Measurements from ENCODE around the gene TCF25.

Gene TCF25

DNA sequence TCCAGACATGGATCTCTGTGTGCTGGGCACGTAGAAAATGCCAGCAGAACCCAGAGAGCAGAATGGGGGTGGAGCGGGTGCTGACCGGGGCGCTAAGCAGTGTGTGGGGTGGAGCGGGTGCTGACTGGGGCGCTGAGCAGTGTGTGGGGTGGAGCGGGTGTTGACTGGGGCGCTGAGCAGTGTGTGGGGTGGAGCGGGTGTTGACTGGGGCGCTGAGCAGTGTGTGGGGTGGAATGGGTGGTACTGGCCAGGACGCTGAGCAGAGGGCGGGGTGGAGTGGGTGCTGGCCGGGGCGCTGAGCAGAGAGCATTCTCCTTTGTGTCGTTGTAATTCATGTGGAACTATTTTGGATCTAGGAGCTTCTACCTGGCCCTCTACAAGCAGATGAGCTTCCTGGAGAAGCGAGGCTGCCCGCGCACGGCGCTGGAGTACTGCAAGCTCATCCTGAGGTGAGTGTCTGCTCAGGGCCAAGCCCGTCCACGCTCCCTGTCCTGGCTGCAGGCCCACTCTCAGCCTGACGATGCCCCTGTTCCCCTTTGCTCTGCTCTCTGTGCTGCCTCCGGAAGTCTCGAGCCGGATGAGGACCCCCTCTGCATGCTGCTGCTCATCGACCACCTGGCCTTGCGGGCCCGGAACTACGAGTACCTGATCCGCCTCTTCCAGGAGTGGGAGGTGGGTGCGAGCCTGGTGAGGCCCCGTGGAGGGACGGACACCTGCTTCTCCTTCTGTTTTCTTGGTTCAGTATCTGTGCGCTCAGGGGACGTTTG, 25.0 kb downstream of the TCF25 start:
- DNase-seq (ENCODE audit: low read depth in 2 of 2) = no peak
- H3K4me3 ChIP-seq (replicated peaks in 1 of 2; ENCODE audit: low read depth in 2 of 2, low read length in 2 of 2) = no peak overlapping the region
- TF ChIP-seq, protein P1, sequence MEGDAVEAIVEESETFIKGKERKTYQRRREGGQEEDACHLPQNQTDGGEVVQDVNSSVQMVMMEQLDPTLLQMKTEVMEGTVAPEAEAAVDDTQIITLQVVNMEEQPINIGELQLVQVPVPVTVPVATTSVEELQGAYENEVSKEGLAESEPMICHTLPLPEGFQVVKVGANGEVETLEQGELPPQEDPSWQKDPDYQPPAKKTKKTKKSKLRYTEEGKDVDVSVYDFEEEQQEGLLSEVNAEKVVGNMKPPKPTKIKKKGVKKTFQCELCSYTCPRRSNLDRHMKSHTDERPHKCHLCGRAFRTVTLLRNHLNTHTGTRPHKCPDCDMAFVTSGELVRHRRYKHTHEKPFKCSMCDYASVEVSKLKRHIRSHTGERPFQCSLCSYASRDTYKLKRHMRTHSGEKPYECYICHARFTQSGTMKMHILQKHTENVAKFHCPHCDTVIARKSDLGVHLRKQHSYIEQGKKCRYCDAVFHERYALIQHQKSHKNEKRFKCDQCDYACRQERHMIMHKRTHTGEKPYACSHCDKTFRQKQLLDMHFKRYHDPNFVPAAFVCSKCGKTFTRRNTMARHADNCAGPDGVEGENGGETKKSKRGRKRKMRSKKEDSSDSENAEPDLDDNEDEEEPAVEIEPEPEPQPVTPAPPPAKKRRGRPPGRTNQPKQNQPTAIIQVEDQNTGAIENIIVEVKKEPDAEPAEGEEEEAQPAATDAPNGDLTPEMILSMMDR (IDR thresholded peaks at IDR 0.05; ENCODE audit: low read depth, low read length) = no peak

GRCh38 chr16:89899879-89900481, 26.6 kb downstream of the TCF25 start:
- TF ChIP-seq, protein P1 (IDR thresholded peaks at IDR 0.05; ENCODE audit: low read depth, low read length) = no peak
- H3K4me3 ChIP-seq (replicated peaks in 1 of 2; ENCODE audit: low read depth in 2 of 2, low read length in 2 of 2) = no peak overlapping the region
- DNase-seq (ENCODE audit: low read depth in 2 of 2) = no peak

GRCh38 chr16:89900885-89901284, 27.5 kb downstream of the TCF25 start:
- no peak for DNase-seq (ENCODE audit: low read depth in 2 of 2)
- H3K4me3 ChIP-seq (replicated peaks in 1 of 2; ENCODE audit: low read depth in 2 of 2, low read length in 2 of 2) = no peak overlapping the region
- TF ChIP-seq, protein P1 (IDR thresholded peaks at IDR 0.05; ENCODE audit: low read depth, low read length) = no peak

DNA sequence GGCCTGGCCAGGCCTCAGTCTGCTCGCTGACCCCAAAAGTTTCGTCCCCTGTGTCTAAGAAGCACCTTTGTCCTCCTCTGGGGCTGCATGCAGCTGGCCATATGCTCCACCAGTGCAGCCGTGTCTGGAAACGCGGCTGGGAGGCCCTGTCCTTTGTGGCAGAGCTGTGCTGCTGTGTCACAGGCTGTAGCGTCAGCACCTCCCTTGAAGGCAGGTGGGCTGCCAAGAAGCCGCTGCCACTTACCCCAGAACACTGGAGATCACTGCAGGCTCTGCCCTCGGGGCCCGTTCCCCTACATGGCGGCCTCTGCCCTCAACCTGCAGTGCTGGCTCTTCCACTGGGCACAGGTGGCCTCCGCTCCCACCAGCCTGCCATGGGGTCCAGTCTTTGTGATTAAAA, 29.6 kb downstream of the TCF25 start:
- DNase-seq (ENCODE audit: low read depth in 2 of 2) = no peak
- no peak overlapping the region for H3K4me3 ChIP-seq (replicated peaks in 1 of 2; ENCODE audit: low read depth in 2 of 2, low read length in 2 of 2)
- TF ChIP-seq, protein P1 (IDR thresholded peaks at IDR 0.05; ENCODE audit: low read depth, low read length) = no peak

GRCh38 chr16:89903908-89904515, 30.6 kb downstream of the TCF25 start:
- DNase-seq (ENCODE audit: low read depth in 2 of 2) = no peak
- TF ChIP-seq, protein P1 (IDR thresholded peaks at IDR 0.05; ENCODE audit: low read depth, low read length) = no peak
- H3K4me3 ChIP-seq (replicated peaks in 1 of 2; ENCODE audit: low read depth in 2 of 2, low read length in 2 of 2) = no peak overlapping the region

DNA sequence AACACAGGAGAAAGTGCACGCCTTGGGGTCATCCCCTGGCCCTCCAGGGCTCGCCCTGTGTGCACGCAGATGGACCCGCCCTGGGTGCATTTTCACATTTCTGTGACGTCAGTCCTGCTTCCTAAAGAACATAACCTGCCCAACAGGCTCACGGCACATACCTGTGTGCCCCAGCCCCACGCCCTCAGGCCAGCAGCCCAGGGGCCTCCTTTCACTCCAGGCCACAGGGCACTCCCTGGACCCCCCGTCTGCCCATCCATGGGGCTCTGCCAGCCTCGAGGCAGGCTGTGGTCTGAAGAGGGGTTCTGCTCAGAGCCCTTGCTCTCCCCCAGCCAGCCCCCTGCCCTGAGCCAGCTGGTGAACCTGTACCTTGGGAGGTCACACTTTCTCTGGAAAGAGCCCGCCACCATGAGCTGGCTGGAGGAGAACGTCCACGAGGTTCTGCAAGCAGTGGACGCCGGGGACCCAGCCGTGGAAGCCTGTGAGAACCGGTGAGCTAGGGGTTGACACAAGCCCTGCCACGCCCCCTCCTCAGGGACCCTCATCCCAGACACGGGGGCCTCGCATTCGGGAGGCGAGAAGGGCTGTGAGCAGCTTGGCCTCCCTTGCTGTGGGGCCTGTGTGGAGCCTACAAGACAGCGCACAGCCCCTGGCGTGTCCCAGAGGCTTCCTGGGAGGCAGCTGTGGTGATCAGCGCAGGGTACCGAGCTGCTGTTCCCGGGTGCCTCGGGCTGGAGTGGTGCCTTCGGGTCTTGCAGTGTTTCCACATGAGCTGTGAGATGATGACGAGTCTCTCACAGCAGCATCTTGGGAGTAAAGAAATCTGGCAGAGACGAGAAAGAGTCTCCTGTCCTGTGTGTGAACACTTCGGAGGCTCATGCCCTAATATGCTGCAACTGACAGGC, 31.5 kb downstream of the TCF25 start:
- H3K4me3 ChIP-seq (replicated peaks in 1 of 2; ENCODE audit: low read depth in 2 of 2, low read length in 2 of 2) = no peak overlapping the region
- TF ChIP-seq, protein P1 (IDR thresholded peaks at IDR 0.05; ENCODE audit: low read depth, low read length) = no peak
- DNase-seq (ENCODE audit: low read depth in 2 of 2) = no peak
